K562 (cell line): ENCODE results near the gene TM4SF5.

Experiments used
- CTCF ChIP-seq, 3 experiments: IDR thresholded peaks in 2 of 3; conservative IDR thresholded peaks in 1 of 3; 2 replicates each; pipeline ENCODE4 v1.5.1; 2011 to 2012; ENCODE audit warnings: low read length in 3 of 3, mild to moderate bottlenecking in 3 of 3, control low read depth in 2 of 3, improper control_type of control experiment in 1 of 3, inconsistent platforms in 1 of 3, low read depth in 1 of 3, mixed read lengths in 1 of 3, moderate library complexity in 1 of 3; ENCODE audit not compliant: insufficient read depth in 2 of 3
- NONO ChIP-seq, 2 experiments: fragments of 200-400 bp in 1 of 2; fragments of 450-650 bp in 1 of 2; formaldehyde crosslinking in 1 of 2; IDR thresholded peaks; 2 replicates each; pipeline ENCODE4 v1.6.1; 2017; ENCODE audit warnings: low read depth in 2 of 2, mild to moderate bottlenecking in 2 of 2, moderate library complexity in 2 of 2, low read length in 1 of 2
- NR2C1 ChIP-seq, 2 experiments: fragments of 450-650 bp; IDR thresholded peaks; 2 replicates each; pipeline ENCODE4 v1.6.1; 2017; ENCODE audit warnings: mild to moderate bottlenecking in 2 of 2, antibody characterized with exemption in 1 of 2, inconsistent platforms in 1 of 2, missing compliant biosample characterization in 1 of 2, missing genetic modification characterization in 1 of 2
- RUNX1 ChIP-seq: sonication (generic); IDR thresholded peaks from 2 replicates; pipeline ENCODE4 v1.6.1; 2016; ENCODE audit warnings: antibody characterized with exemption, low read depth
- SAFB2 ChIP-seq: fragments of 200-400 bp; formaldehyde crosslinking; IDR thresholded peaks from 2 replicates; pipeline ENCODE4 v1.6.1; 2018; ENCODE audit warnings: borderline replicate concordance, low read length, low read depth, moderate library complexity; ENCODE audit not compliant: severe bottlenecking
- SIN3B ChIP-seq: fragments of 450-650 bp; IDR thresholded peaks from 2 replicates; pipeline ENCODE4 v1.6.1; 2017; ENCODE audit warnings: low read depth, mild to moderate bottlenecking, moderate library complexity
- STAG1 ChIP-seq: sonication (generic); formaldehyde crosslinking; IDR thresholded peaks from 2 replicates; pipeline ENCODE4 v1.5.0; 2020; ENCODE audit warnings: missing genetic modification reagents, borderline replicate concordance
- ZBTB7A ChIP-seq: IDR thresholded peaks from 2 replicates; pipeline ENCODE4 v1.6.1; 2011; ENCODE audit warnings: low read depth, mild to moderate bottlenecking, low read length, moderate library complexity, borderline replicate concordance; ENCODE audit not compliant: control insufficient read depth

GRCh38 chr17:4788807-4789700 is 17.4 kb downstream of the TM4SF5 start, which contains the start of gene GLTPD2:
- TF ChIP-seq STAG1 (no peak), RUNX1 (no peak), SAFB2 (no peak), ZBTB7A (0 out of 2 replicates have a peak, but pooled peaks have one; percentile 31), SIN3B (no peak), CTCF (IDR thresholded peaks at IDR 0.05 in 2 of 3, conservative IDR thresholded peaks at IDR 0.05 in 1 of 3; ENCODE audit: insufficient read depth in 2 of 3, low read depth in 1 of 3, low read length in 3 of 3) (no peak), NONO (IDR thresholded peaks at IDR 0.05; ENCODE audit: low read depth in 2 of 2, low read length in 1 of 2) (no peak), NR2C1 (IDR thresholded peaks at IDR 0.05) (no peak), NR2C1 (tag; IDR thresholded peaks at IDR 0.05) (no peak)
